Urothelium cell line (cell line): ENCODE data around the gene XRN1.

Experiments used
- DNase-seq: peaks from one replicate; pipeline ENCODE4 v3.0.0; 2011; ENCODE audit warnings: low spot score, mixed read lengths
- FAIRE-seq: peaks from 2 replicates; lab custom pipeline; 2011; peaks lifted over from hg19 to GRCh38; lab: Jason Lieb, UNC

XRN1 gene

GRCh38 chr3:142272200-142272891 lies 175.5 kb downstream of the XRN1 start:
- DNase-seq (no peak), FAIRE-seq (no peak)

- FAIRE-seq (no peak), DNase-seq (no peak)
Observed at GRCh38 chr3:142270407-142270806, 177.4 kb downstream of the XRN1 start.

GRCh38 chr3:142269767-142270166 lies 178.1 kb downstream of the XRN1 start:
- DNase-seq = no peak

GRCh38 chr3:142268426-142268825 lies 179.4 kb downstream of the XRN1 start:
- no peak for DNase-seq
- no peak for FAIRE-seq

More at GRCh38 chr3:142269767-142270166, 178.1 kb downstream of the XRN1 start:
- FAIRE-seq = no peak

- no peak for DNase-seq
- no peak for FAIRE-seq
Observed at GRCh38 chr3:142267269-142267668, 180.6 kb downstream of the XRN1 start.

- no peak for FAIRE-seq
- DNase-seq = no peak
Observed at GRCh38 chr3:142263112-142263511, 184.7 kb downstream of the XRN1 start.

- no peak for DNase-seq
- FAIRE-seq = no peak
Observed at GRCh38 chr3:142259359-142259758, 188.5 kb downstream of the XRN1 start.

GRCh38 chr3:142256712-142257333 lies 191.0 kb downstream of the XRN1 start:
- FAIRE-seq = no peak

More at GRCh38 chr3:142256712-142257333, 191.0 kb downstream of the XRN1 start:
- DNase-seq = no peak
